Measurements from ENCODE around the gene KLRB1.

- TF ChIP-seq CTCF (conservative IDR thresholded peaks at IDR 0.05), result no peak
- TF ChIP-seq ZFX (IDR thresholded peaks at IDR 0.05), result no peak
Measured at GRCh38 chr12:9626821-9627220, 19.1 kb upstream of the KLRB1 start.
